Ascending aorta (tissue), 2 donors: ENCODE data around the gene CNEP1R1. TPM values are rescaled to one million over a fixed set of nuclear protein-coding genes. Genes with fewer than 3 reads are reported as not detected.

ENCODE experiments used
- DNase-seq, 2 donors: peaks; one replicate each; pipeline ENCODE4 v3.0.0-alpha.2; 2019; ENCODE audit warnings: low spot score in 2 of 2
- H3K27ac ChIP-seq, 2 donors: fragments of 200-600 bp; sonication (generic); one replicate each; pipeline ENCODE4 v1.5.1; 2016 to 2017; ENCODE audit warnings: mild to moderate bottlenecking in 1 of 2
- H3K27me3 ChIP-seq: fragments of 200-600 bp; sonication (generic); one replicate; pipeline ENCODE4 v1.5.1; 2017
- H3K36me3 ChIP-seq, 2 donors: fragments of 200-600 bp; sonication (generic); one replicate each; pipeline ENCODE4 v1.5.1; 2016
- H3K4me1 ChIP-seq, 2 donors: fragments of 200-600 bp; sonication (generic); one replicate each; pipeline ENCODE4 v1.5.1; 2016 to 2017; ENCODE audit warnings: mild to moderate bottlenecking in 1 of 2
- H3K4me3 ChIP-seq, 2 donors: fragments of 200-600 bp; sonication (generic); one replicate each; pipeline ENCODE4 v1.5.1; 2016 to 2017; ENCODE audit warnings: mild to moderate bottlenecking in 1 of 2
- H3K9me3 ChIP-seq, 2 donors: fragments of 200-600 bp; sonication (generic); one replicate each; pipeline ENCODE4 v1.5.1; 2016
- intact Hi-C: fragments of 100-400 bp; cut with DNase I; formaldehyde crosslinking; loops from one replicate; pipeline ENCODE4 v1.15.1; 2023
- total RNA-seq: library from RNA; depleted of rRNA; stranded (reverse); fragments of >200 nt; gene quantifications from one replicate; pipeline ENCODE4 v1.1.0, GENCODE V29; 2016
- TF ChIP-seq, protein P1 (sequence below), 3 experiments: fragments of 200-600 bp in 2 of 3; fragments of 450-650 bp in 1 of 3; sonication (generic) in 2 of 3; IDR thresholded peaks; one replicate each; pipeline ENCODE4 v1.5.1; 2016 to 2019; ENCODE audit warnings: antibody characterized with exemption in 3 of 3, mild to moderate bottlenecking in 1 of 3, moderate library complexity in 1 of 3

CNEP1R1 gene
- total RNA-seq, 1 donor from 2014 or later = 5.9 TPM

DNA sequence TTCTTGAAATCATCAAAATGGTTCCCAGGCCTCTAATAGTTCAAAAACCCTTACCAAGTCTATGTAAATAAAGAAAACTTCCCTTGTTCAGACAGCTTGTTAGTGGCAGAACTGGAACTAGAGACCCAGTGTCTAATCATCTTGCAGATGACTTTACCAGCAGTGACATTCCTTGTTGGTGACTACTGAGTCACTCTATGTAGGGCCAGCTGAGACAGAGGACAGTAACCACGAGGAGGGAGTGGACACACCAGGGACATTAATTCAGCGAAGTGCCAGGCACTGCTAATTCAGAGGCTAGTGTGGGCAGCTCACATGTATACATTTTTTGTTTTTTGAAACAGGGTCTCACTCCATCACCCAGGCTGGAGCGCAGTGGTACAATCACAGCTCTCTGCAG, 34.6 kb downstream of the CNEP1R1 start:
- Histone ChIP-seq H3K27me3 (no peaks in the 10 kb centered on the region), H3K4me1 (no peaks in the 10 kb centered on the region), H3K9me3 (peaks cover 9 to 13% of the 10 kb centered on the region in 2 donors), H3K27ac (no peak overlapping the region), H3K4me3 (no peak overlapping the region), H3K36me3 (no peaks in the 10 kb centered on the region)
- TF ChIP-seq, protein P1, sequence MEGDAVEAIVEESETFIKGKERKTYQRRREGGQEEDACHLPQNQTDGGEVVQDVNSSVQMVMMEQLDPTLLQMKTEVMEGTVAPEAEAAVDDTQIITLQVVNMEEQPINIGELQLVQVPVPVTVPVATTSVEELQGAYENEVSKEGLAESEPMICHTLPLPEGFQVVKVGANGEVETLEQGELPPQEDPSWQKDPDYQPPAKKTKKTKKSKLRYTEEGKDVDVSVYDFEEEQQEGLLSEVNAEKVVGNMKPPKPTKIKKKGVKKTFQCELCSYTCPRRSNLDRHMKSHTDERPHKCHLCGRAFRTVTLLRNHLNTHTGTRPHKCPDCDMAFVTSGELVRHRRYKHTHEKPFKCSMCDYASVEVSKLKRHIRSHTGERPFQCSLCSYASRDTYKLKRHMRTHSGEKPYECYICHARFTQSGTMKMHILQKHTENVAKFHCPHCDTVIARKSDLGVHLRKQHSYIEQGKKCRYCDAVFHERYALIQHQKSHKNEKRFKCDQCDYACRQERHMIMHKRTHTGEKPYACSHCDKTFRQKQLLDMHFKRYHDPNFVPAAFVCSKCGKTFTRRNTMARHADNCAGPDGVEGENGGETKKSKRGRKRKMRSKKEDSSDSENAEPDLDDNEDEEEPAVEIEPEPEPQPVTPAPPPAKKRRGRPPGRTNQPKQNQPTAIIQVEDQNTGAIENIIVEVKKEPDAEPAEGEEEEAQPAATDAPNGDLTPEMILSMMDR (IDR thresholded peaks at IDR 0.05) = no peak
- no peak for DNase-seq
- intact Hi-C loops = loop anchor here (10.0 kb wide), 2 partner anchors 275 to 305 kb away; partner anchors contain the start of gene BRD7

DNA sequence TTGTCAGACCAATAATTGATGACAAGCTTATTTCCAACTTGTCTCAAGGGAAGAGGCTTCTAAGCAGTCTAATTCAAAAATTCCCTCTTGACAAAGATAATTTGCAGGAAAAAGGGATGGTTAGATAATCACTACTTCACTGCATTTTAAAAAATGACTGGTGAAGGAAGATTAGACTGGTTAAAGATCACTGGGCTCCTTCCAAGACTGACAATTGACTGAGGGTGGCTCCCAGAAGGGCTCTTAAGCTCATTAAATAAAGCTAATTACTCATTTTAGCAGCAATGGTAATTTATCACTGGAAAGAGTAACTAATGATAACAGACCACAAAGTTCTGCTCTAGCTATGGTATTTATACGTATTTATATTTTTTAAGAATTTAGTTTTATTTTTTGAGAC, 36.3 kb downstream of the CNEP1R1 start:
- TF ChIP-seq, protein P1 (IDR thresholded peaks at IDR 0.05) = no peak
- H3K9me3 ChIP-seq = peaks cover 2% of the 10 kb centered on the region in 2 donors
- no peaks in the 10 kb centered on the region for H3K27me3 ChIP-seq
- no peak overlapping the region for H3K4me3 ChIP-seq
- DNase-seq = no peak
- no peaks in the 10 kb centered on the region for H3K4me1 ChIP-seq
- intact Hi-C loops = loop anchor here (10.0 kb wide), 2 partner anchors 273 to 303 kb away; partner anchors contain the start of gene BRD7
- no peak overlapping the region for H3K27ac ChIP-seq
- no peaks in the 10 kb centered on the region for H3K36me3 ChIP-seq

DNA sequence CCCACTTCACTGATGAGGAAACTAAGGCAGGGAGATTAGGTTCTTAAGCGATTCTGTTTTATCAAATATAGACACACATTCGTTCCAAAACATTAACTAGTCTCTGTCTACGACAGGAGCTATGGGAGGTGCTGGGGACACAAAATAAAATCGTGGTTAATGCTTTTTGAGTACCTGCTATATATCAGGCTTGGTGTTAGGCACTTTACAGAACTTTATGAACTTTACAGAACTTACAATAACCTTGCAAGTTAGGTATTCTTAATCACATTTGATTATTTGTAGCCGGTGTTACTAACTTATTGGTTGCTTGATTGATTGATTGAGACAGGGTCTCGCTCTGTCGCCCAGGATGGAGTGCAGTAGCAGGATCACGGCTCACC, 40.2 kb downstream of the CNEP1R1 start:
- Histone ChIP-seq H3K4me3 (peak overlapping the region; percentile 80 to 98), H3K36me3 (peaks cover 0 to 8% of the 10 kb centered on the region in 2 donors), H3K27me3 (no peaks in the 10 kb centered on the region), H3K27ac (peak overlapping the region; percentile 90 to 92), H3K4me1 (peaks cover 4 to 20% of the 10 kb centered on the region in 2 donors), H3K9me3 (no peaks in the 10 kb centered on the region)
- no peak for DNase-seq
- intact Hi-C loops = loop anchor here (2.0 to 10.0 kb wide), 5 partner anchors 88 to 677 kb away; partner anchors contain the start of genes BRD7, CYLD, TENT4B and ZNF423
- TF ChIP-seq, protein P1 (IDR thresholded peaks at IDR 0.05) = no peak

DNA sequence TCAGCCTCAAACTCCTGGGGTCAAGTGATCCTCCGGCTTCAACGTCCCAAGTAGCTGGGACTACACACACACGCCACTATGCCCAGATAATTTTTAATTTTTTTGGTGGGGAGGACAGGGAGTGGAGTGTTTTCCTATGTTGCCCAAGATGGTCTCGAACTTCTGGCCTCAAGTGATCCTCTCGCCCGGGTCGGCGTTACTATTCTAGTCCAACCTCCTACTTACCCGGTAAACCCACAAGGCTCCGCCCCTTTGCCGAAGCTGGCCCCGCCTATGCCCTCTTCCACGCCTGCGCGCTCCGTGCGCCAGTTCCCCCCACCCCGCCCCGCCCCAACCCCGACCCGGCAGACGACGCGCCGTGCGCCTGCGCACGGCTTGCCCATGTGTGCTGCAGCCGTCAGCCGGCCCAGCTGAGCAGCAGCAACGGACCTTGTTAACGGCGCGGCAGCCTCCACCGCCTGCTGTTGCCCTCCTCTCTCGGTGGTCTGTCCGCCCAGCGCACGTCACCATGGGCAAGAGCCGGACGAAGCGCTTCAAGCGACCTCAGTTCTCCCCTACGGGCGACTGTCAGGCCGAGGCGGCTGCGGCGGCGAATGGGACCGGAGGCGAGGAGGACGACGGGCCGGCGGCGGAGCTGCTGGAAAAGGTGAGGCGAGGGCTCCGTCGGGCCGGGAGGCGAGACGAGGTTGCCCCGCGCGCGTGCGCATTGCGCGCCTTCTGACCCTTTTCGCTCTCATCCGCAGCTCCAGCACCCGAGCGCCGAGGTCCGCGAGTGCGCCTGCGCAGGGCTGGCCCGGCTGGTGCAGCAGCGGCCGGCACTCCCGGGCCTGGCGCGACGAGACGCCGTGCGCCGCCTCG, 40.8 kb downstream of the CNEP1R1 start, which contains the start of gene HEATR3:
Gene HEATR3 (plus strand): TSS at position 347 of the 858 bp plus-strand sequence. CDS start 162 bp downstream, at position 509.
- intact Hi-C loops = loop anchor here (1.0 to 10.0 kb wide), 7 partner anchors 41 to 676 kb away; partner anchors contain the start of genes BRD7, CNEP1R1, CYLD and TENT4B
- Histone ChIP-seq H3K4me3 (peak within 1 kb of the TSS; percentile 80 to 98), H3K27me3 (no peaks in the 10 kb centered on the region), H3K27ac (peak within 1 kb of the TSS; percentile 90 to 92), H3K4me1 (peaks cover 4 to 20% of the 10 kb centered on the region in 2 donors), H3K36me3 (peaks cover 4 to 8% of the 10 kb centered on the region in 2 donors), H3K9me3 (no peaks in the 10 kb centered on the region)
- peak; percentile 65 to 95 for DNase-seq
- TF ChIP-seq, protein P1 (IDR thresholded peaks at IDR 0.05) = no peak

DNA sequence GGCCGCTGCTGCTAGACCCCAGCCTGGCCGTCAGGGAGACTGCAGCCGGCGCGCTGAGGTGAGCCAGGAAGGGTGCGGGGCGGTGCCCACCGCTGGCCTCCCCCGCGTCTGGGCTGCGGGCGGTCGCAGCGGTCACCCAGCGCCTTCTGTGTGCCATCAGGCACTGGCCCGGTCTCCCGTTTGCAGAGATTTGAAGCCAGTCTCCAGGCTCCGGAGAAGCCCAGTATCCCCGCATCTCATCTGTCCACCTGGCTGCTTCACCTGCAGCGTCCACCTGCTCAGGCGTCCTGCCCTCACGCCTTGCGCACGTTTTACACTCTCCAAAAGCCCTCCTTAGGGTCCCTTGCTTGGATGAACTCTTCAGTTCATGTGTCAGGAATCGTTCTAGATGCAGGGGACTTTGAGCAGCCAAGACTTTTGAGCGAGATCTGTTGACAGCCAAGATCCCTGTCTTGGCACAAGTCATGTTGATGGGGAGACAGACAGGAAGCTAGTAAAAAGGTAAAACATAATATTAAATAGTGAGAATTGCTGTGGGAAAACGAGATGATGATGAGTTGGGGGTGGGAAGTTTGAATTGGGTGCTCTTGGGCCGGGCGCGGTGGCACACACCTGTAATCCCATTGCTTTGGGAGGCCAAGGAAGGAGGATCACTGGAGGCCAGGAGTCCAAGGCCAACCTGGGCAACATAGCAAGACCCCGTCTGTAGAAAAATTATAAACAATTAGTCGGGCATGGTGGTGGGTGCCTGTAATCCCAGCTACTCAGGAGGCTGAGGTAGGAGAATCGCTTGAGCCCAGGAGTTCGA, 41.7 kb downstream of the CNEP1R1 start:
- peak overlapping the region; percentile 90 to 92 for H3K27ac ChIP-seq
- peaks cover 4 to 20% of the 10 kb centered on the region in 2 donors for H3K4me1 ChIP-seq
- H3K27me3 ChIP-seq = no peaks in the 10 kb centered on the region
- DNase-seq = no peak
- peaks cover 4 to 8% of the 10 kb centered on the region in 2 donors for H3K36me3 ChIP-seq
- TF ChIP-seq, protein P1 (IDR thresholded peaks at IDR 0.05) = no peak
- intact Hi-C loops = loop anchor here (1.0 to 10.0 kb wide), 6 partner anchors 41 to 676 kb away; partner anchors contain the start of genes BRD7, CNEP1R1, CYLD and ZNF423
- H3K9me3 ChIP-seq = no peaks in the 10 kb centered on the region
- H3K4me3 ChIP-seq = peak overlapping the region; percentile 80 to 98
